ENCODE measurements around the gene MAD2L1. TPM values are rescaled to one million over a fixed set of nuclear protein-coding genes. Genes with fewer than 3 reads are reported as not detected.

MAD2L1 gene
- total and polyA plus RNA-seq, 7 donors = 0.72 to 3.7 (median 1.2) TPM

- no peak overlapping the region for H3K4me3 ChIP-seq
- no peak for DNase-seq
- no peak for ATAC-seq
- H3K27me3 ChIP-seq (ENCODE audit: insufficient read depth in 3 of 3, low read length in 2 of 3) = no peaks in the 10 kb centered on the region
- no peaks in the 10 kb centered on the region for H3K36me3 ChIP-seq (ENCODE audit: insufficient read depth in 1 of 2, low read depth in 1 of 2)
- intact Hi-C loops (cut with DNase I) = no loop called here
- 64 to 73% (median 67%) methylated on average over 5 of the region's 5 CpGs for WGBS, 3 donors
- no peak for TF ChIP-seq CTCF (IDR thresholded peaks at IDR 0.05)
- H3K4me1 ChIP-seq = no peaks in the 10 kb centered on the region
- no peak overlapping the region for H3K27ac ChIP-seq
- no peaks in the 10 kb centered on the region for H3K9me3 ChIP-seq
These were observed 58.7 kb downstream of the MAD2L1 start for GRCh38 chr4:120007896-120008436.

GRCh38 chr4:120007191-120007871 lies 59.3 kb downstream of the MAD2L1 start:
- DNase-seq = no peak
- Histone ChIP-seq H3K4me1 (no peaks in the 10 kb centered on the region), H3K27ac (no peak overlapping the region), H3K27me3 (ENCODE audit: insufficient read depth in 3 of 3, low read length in 2 of 3) (no peaks in the 10 kb centered on the region), H3K9me3 (no peaks in the 10 kb centered on the region), H3K4me3 (no peak overlapping the region), H3K36me3 (ENCODE audit: insufficient read depth in 1 of 2, low read depth in 1 of 2) (no peaks in the 10 kb centered on the region)
- intact Hi-C loops (cut with DNase I) = no loop called here
- TF ChIP-seq CTCF (IDR thresholded peaks at IDR 0.05) = no peak
- no peak for ATAC-seq
- 33 to 34% (median 34%) methylated on average over 5 of the region's 5 CpGs for WGBS, 3 donors
